Right atrium auricular region (tissue), 2 donors: ENCODE measurements around the gene GPC6. TPM values are rescaled to one million over a fixed set of nuclear protein-coding genes. Genes with fewer than 3 reads are reported as not detected.

ENCODE experiments used
- DNase-seq: peaks from one replicate; pipeline ENCODE4 v3.0.0-alpha.2; 2019; ENCODE audit warnings: low spot score
- H3K27ac ChIP-seq, 2 donors: fragments of 200-600 bp; sonication (generic); 1 replicate in 1 of 2; 2 replicates in 1 of 2; pipeline ENCODE4 v1.5.1; 2016 to 2019
- H3K27me3 ChIP-seq, 2 donors: fragments of 200-600 bp; sonication (generic); one replicate each; pipeline versions ENCODE4 v1.5.1 to v1.6.0; 2017 to 2019
- H3K36me3 ChIP-seq: fragments of 200-600 bp; sonication (generic); one replicate; pipeline ENCODE4 v1.5.1; 2016
- H3K4me1 ChIP-seq, 2 donors: fragments of 200-600 bp; sonication (generic); one replicate each; pipeline versions ENCODE4 v1.5.1 to v1.6.0; 2017 to 2019
- H3K4me3 ChIP-seq, 2 donors: fragments of 200-600 bp; sonication (generic); 1 replicate in 1 of 2; 2 replicates in 1 of 2; pipeline ENCODE4 v1.5.1; 2017 to 2019; ENCODE audit warnings: mild to moderate bottlenecking in 1 of 2, moderate library complexity in 1 of 2
- H3K9me3 ChIP-seq, 2 donors: fragments of 200-600 bp; sonication (generic); one replicate each; pipeline ENCODE4 v1.5.1; 2019
- total RNA-seq, 2 donors: library from RNA; depleted of rRNA; stranded (reverse); fragments of >200 nt; gene quantifications; one replicate each; pipeline ENCODE4 v1.1.0, GENCODE V29; 2016
- TF ChIP-seq, protein P1 (sequence below), 2 donors: fragments of 200-600 bp; sonication (generic); IDR thresholded peaks; one replicate each; pipeline ENCODE4 v1.5.1; 2019; ENCODE audit warnings: antibody characterized with exemption in 2 of 2

Gene GPC6
- total RNA-seq, 2 donors from 2014 or later = 1.3 to 3.8 TPM

GRCh38 chr13:93262729-93263345, 36.2 kb downstream of the GPC6 start:
- Histone ChIP-seq H3K9me3 (no peaks in the 10 kb centered on the region), H3K27ac (no peak overlapping the region), H3K27me3 (no peaks in the 10 kb centered on the region), H3K4me1 (no peaks in the 10 kb centered on the region), H3K4me3 (no peak overlapping the region), H3K36me3 (no peaks in the 10 kb centered on the region)
- DNase-seq = no peak
- TF ChIP-seq, protein P1, sequence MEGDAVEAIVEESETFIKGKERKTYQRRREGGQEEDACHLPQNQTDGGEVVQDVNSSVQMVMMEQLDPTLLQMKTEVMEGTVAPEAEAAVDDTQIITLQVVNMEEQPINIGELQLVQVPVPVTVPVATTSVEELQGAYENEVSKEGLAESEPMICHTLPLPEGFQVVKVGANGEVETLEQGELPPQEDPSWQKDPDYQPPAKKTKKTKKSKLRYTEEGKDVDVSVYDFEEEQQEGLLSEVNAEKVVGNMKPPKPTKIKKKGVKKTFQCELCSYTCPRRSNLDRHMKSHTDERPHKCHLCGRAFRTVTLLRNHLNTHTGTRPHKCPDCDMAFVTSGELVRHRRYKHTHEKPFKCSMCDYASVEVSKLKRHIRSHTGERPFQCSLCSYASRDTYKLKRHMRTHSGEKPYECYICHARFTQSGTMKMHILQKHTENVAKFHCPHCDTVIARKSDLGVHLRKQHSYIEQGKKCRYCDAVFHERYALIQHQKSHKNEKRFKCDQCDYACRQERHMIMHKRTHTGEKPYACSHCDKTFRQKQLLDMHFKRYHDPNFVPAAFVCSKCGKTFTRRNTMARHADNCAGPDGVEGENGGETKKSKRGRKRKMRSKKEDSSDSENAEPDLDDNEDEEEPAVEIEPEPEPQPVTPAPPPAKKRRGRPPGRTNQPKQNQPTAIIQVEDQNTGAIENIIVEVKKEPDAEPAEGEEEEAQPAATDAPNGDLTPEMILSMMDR (IDR thresholded peaks at IDR 0.05) = no peak

DNA sequence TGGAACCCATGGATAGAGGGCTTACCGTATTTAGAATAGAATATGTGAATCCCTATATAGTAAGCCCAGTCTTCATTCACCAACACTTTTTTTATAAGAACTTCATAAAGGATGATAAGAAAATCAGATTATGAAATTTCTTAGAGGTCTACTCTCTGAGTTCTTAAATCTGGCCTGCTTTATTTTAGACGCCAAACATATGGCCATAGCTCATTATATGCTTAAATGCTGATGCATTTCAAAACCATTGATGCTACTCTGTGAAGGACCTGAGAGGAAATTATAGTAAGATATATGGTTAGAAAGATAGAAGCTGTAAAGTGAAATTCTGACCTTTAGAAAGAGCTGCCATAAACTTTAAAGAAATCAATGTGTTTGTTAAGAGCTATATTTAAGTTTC, 38.3 kb downstream of the GPC6 start:
- H3K4me3 ChIP-seq = no peak overlapping the region
- H3K27ac ChIP-seq = no peak overlapping the region
- H3K36me3 ChIP-seq = no peaks in the 10 kb centered on the region
- no peaks in the 10 kb centered on the region for H3K9me3 ChIP-seq
- no peaks in the 10 kb centered on the region for H3K27me3 ChIP-seq
- TF ChIP-seq, protein P1 (IDR thresholded peaks at IDR 0.05) = no peak
- H3K4me1 ChIP-seq = no peaks in the 10 kb centered on the region
- no peak for DNase-seq

- Histone ChIP-seq H3K27ac (no peak overlapping the region), H3K4me3 (no peak overlapping the region), H3K9me3 (no peaks in the 10 kb centered on the region), H3K27me3 (no peaks in the 10 kb centered on the region), H3K36me3 (no peaks in the 10 kb centered on the region), H3K4me1 (no peaks in the 10 kb centered on the region)
- TF ChIP-seq, protein P1 (IDR thresholded peaks at IDR 0.05) = no peak
- no peak for DNase-seq
These were observed 39.2 kb downstream of the GPC6 start for GRCh38 chr13:93265800-93266199.

- Histone ChIP-seq H3K9me3 (no peaks in the 10 kb centered on the region), H3K36me3 (no peaks in the 10 kb centered on the region), H3K4me1 (no peaks in the 10 kb centered on the region), H3K27me3 (no peaks in the 10 kb centered on the region), H3K4me3 (no peak overlapping the region), H3K27ac (no peak overlapping the region)
- DNase-seq = no peak
- TF ChIP-seq, protein P1 (IDR thresholded peaks at IDR 0.05) = no peak
These were observed 40.1 kb downstream of the GPC6 start for GRCh38 chr13:93266681-93267080.

DNA sequence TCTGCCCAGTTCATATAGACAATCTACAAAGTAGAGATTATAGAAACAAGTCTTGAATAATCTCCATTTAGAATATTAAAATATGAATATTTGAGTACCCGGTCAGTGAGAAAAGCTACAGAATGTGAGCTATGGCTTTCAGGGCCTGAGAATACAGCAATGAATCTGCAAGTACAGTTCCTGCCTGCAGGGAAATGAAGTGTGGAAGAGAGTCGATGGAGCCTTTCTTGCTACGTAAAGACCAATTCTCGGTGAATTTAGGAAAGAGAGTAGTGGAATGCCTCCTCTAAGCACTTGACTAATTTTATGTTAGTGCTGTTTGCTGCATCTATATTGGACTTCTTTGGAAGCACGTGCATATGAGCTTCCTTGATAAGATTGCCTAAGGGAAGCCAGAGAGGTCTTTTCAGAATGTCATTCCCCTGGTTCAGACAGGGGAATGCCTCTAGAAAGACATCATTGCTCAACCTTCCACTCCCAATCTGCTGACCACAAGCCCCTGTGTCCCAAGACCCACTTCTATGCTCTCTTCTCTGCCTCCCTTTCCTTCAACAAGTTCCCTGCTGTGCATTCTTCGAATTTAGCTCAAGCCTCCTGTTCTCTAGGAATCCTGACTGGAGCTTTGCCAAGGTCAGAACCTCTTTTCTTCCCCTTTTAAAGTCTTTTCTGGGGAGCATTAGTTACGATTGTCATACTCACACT, 41.9 kb downstream of the GPC6 start:
- TF ChIP-seq, protein P1 (IDR thresholded peaks at IDR 0.05) = no peak
- no peaks in the 10 kb centered on the region for H3K27me3 ChIP-seq
- no peaks in the 10 kb centered on the region for H3K36me3 ChIP-seq
- no peaks in the 10 kb centered on the region for H3K4me1 ChIP-seq
- H3K4me3 ChIP-seq = no peak overlapping the region
- H3K9me3 ChIP-seq = no peaks in the 10 kb centered on the region
- DNase-seq = no peak
- no peak overlapping the region for H3K27ac ChIP-seq
